DND-41 (cell line): ENCODE data around the gene ITPRIPL2.

Source experiments
- EZH2 ChIP-seq: IDR thresholded peaks from 3 replicates; pipeline ENCODE4 v1.6.1; 2012; ENCODE audit warnings: borderline replicate concordance, low read depth, mild to moderate bottlenecking, moderate library complexity, low read length, inconsistent platforms; ENCODE audit not compliant: severe bottlenecking
- TF ChIP-seq, protein P1 (sequence below): IDR thresholded peaks from 2 replicates; pipeline ENCODE4 v1.5.1; 2012; ENCODE audit warnings: borderline replicate concordance, low read length, moderate library complexity, mild to moderate bottlenecking; ENCODE audit not compliant: poor library complexity, severe bottlenecking; ENCODE audit errors: extremely low read depth

DNA sequence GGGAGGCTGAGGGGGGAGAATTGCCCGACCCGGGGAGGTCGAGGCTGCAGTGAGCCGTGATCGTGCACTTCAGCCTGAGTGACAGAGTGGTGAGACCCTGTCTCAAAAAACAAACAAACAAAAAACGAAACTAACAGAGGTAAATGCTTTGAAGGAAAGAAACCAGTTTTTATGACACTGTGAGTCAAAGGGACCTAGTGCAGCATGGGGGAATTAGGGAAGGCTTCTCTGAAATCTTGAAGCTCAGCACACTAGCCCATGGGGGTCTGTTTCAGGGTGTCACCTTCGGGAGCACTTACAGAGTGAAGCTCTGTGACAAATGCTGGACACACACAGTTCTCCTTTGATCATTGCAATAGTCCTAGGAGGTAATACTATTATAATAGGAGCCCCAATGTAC, 16.6 kb downstream of the ITPRIPL2 start:
- TF ChIP-seq, protein P1, sequence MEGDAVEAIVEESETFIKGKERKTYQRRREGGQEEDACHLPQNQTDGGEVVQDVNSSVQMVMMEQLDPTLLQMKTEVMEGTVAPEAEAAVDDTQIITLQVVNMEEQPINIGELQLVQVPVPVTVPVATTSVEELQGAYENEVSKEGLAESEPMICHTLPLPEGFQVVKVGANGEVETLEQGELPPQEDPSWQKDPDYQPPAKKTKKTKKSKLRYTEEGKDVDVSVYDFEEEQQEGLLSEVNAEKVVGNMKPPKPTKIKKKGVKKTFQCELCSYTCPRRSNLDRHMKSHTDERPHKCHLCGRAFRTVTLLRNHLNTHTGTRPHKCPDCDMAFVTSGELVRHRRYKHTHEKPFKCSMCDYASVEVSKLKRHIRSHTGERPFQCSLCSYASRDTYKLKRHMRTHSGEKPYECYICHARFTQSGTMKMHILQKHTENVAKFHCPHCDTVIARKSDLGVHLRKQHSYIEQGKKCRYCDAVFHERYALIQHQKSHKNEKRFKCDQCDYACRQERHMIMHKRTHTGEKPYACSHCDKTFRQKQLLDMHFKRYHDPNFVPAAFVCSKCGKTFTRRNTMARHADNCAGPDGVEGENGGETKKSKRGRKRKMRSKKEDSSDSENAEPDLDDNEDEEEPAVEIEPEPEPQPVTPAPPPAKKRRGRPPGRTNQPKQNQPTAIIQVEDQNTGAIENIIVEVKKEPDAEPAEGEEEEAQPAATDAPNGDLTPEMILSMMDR, result no peak
- no peak for TF ChIP-seq EZH2
